ENCODE measurements around the gene HS3ST5.

- TF ChIP-seq POLR2AphosphoS5 (IDR thresholded peaks at IDR 0.05; ENCODE audit: borderline replicate concordance, low read depth, low read length) (no peak), EZH2 (IDR thresholded peaks at IDR 0.05) (no peak), FOXP2 (optimal IDR thresholded peaks at IDR 0.05; ENCODE audit: control extremely low read depth, extremely low read length, insufficient read depth) (no peak)
Observed at GRCh38 chr6:114032721-114033120, 310.1 kb downstream of the HS3ST5 start.
